BLaER1 treated with 17β-estradiol and CSF1 and Interleukin-3, amounts not matched to agents 10 nM and 100 nM (cell line): ENCODE measurements around the gene PLK2.

ENCODE experiments used
- H3K27ac ChIP-seq, 11 experiments: shearing (Covaris generic); formaldehyde crosslinking; 2 replicates each; pipeline ENCODE4 v1.8.1; 2022
- H3K27me3 ChIP-seq, 11 experiments: shearing (Covaris generic); formaldehyde crosslinking; 2 replicates each; pipeline ENCODE4 v1.8.1; 2022
- H3K36me3 ChIP-seq, 11 experiments: shearing (Covaris generic); formaldehyde crosslinking; 2 replicates each; pipeline ENCODE4 v1.8.1; 2022
- H3K4me1 ChIP-seq, 10 experiments: shearing (Covaris generic); formaldehyde crosslinking; 2 replicates each; pipeline ENCODE4 v1.8.1; 2022
- H3K4me2 ChIP-seq, 11 experiments: shearing (Covaris generic); formaldehyde crosslinking; 2 replicates each; pipeline ENCODE4 v1.8.1; 2022
- H3K4me3 ChIP-seq, 10 experiments: shearing (Covaris generic); formaldehyde crosslinking; 2 replicates each; pipeline ENCODE4 v1.8.1; 2022
- H3K9ac ChIP-seq, 11 experiments: shearing (Covaris generic); formaldehyde crosslinking; 2 replicates each; pipeline ENCODE4 v1.8.1; 2022
- H3K9me3 ChIP-seq, 11 experiments: shearing (Covaris generic); formaldehyde crosslinking; replicated peaks in 1 of 11; 2 replicates each; pipeline ENCODE4 v1.8.1; 2022
- H4K20me1 ChIP-seq, 11 experiments: shearing (Covaris generic); formaldehyde crosslinking; 2 replicates each; pipeline ENCODE4 v1.8.1; 2022
- Cebpa-rat ChIP-seq, 11 experiments: shearing (Covaris generic); IDR thresholded peaks; 2 replicates each; pipeline ENCODE4 v1.8.1; 2022

Gene PLK2

GRCh38 chr5:58460002-58460731 lies at the start of gene PLK2:
Gene PLK2 (minus strand): TSS chr5:58460086. CDS start chr5:58459959, 127 bp downstream.
- peak within 1 kb of the TSS; percentile 82 to 95 (median 87) for H3K27ac ChIP-seq
- no peaks in the 10 kb centered on the region for H3K9me3 ChIP-seq
- H3K36me3 ChIP-seq = peaks cover 27 to 31% (median 29%) of the 10 kb centered on the region in 11 experiments
- H4K20me1 ChIP-seq = peaks cover 0 to 44% (median 17%) of the 10 kb centered on the region in 11 experiments; a peak in 13 of 22 replicates
- H3K4me3 ChIP-seq = peak within 1 kb of the TSS; percentile 71 to 94 (median 80)
- peaks cover 4 to 23% (median 21%) of the 10 kb centered on the region in 11 experiments; a peak in 20 of 22 replicates for H3K27me3 ChIP-seq
- TF ChIP-seq Cebpa-rat (IDR thresholded peaks at IDR 0.05) = no peak
- peaks cover 20 to 53% (median 29%) of the 10 kb centered on the region in 10 experiments for H3K4me1 ChIP-seq
- H3K9ac ChIP-seq = peak within 1 kb of the TSS; percentile 83 to 95 (median 87)
- H3K4me2 ChIP-seq = peak within 1 kb of the TSS; percentile 77 to 98 (median 93)

- no peaks in the 10 kb centered on the region for H4K20me1 ChIP-seq
- H3K27ac ChIP-seq = no peak overlapping the region
Observed at GRCh38 chr5:58507715-58508114, 47.8 kb upstream of the PLK2 start.

GRCh38 chr5:58505971-58506640 lies 46.2 kb upstream of the PLK2 start:
- peak overlapping the region in 3 of 11 experiments; percentile 13 to 25 (median 20); a peak in 3 of 22 replicates for H3K9ac ChIP-seq
- no peak overlapping the region for H3K4me3 ChIP-seq
- no peaks in the 10 kb centered on the region for H4K20me1 ChIP-seq
- peaks cover 16 to 29% (median 20%) of the 10 kb centered on the region in 10 experiments for H3K4me1 ChIP-seq
- H3K36me3 ChIP-seq = no peaks in the 10 kb centered on the region
- H3K4me2 ChIP-seq = peak overlapping the region; percentile 53 to 73 (median 70)
- peak in 2 of 11 experiments; percentile 36 to 52; a peak in 3 of 22 replicates for TF ChIP-seq Cebpa-rat (IDR thresholded peaks at IDR 0.05)
- H3K9me3 ChIP-seq = no peaks in the 10 kb centered on the region
- H3K27me3 ChIP-seq = no peaks in the 10 kb centered on the region
- H3K27ac ChIP-seq = peak overlapping the region in 9 of 11 experiments; percentile 36 to 75 (median 52); a peak in 17 of 22 replicates

More at GRCh38 chr5:58507715-58508114, 47.8 kb upstream of the PLK2 start:
- H3K4me1 ChIP-seq = peaks cover 16 to 29% (median 20%) of the 10 kb centered on the region in 10 experiments
- no peak overlapping the region for H3K4me2 ChIP-seq
- no peak overlapping the region for H3K4me3 ChIP-seq
- no peak overlapping the region for H3K9ac ChIP-seq
- TF ChIP-seq Cebpa-rat (IDR thresholded peaks at IDR 0.05) = no peak
- H3K27me3 ChIP-seq = no peaks in the 10 kb centered on the region
- H3K9me3 ChIP-seq = peaks cover 0 to 4% (median under 1%) of the 10 kb centered on the region in 11 experiments; a peak in 5 of 22 replicates
- H3K36me3 ChIP-seq = no peaks in the 10 kb centered on the region

GRCh38 chr5:58505502-58505901 lies 45.6 kb upstream of the PLK2 start:
- no peaks in the 10 kb centered on the region for H3K27me3 ChIP-seq
- no peaks in the 10 kb centered on the region for H3K9me3 ChIP-seq
- peak overlapping the region; percentile 53 to 73 (median 70) for H3K4me2 ChIP-seq
- peak overlapping the region in 9 of 11 experiments; percentile 36 to 75 (median 52); a peak in 16 of 22 replicates for H3K27ac ChIP-seq
- H3K4me3 ChIP-seq = no peak overlapping the region
- H3K9ac ChIP-seq = peak overlapping the region in 2 of 11 experiments; percentile 20 to 25; a peak in 2 of 22 replicates
- no peaks in the 10 kb centered on the region for H4K20me1 ChIP-seq
- TF ChIP-seq Cebpa-rat (IDR thresholded peaks at IDR 0.05) = no peak
- H3K36me3 ChIP-seq = no peaks in the 10 kb centered on the region
- H3K4me1 ChIP-seq = peaks cover 16 to 35% (median 24%) of the 10 kb centered on the region in 10 experiments

- peaks cover 23 to 43% (median 32%) of the 10 kb centered on the region in 10 experiments for H3K4me1 ChIP-seq
- no peak overlapping the region for H3K4me3 ChIP-seq
- no peak overlapping the region for H3K9ac ChIP-seq
- no peaks in the 10 kb centered on the region for H3K27me3 ChIP-seq
- H3K27ac ChIP-seq = no peak overlapping the region
- H4K20me1 ChIP-seq = no peaks in the 10 kb centered on the region
- TF ChIP-seq Cebpa-rat (IDR thresholded peaks at IDR 0.05) = no peak
- no peaks in the 10 kb centered on the region for H3K9me3 ChIP-seq
- H3K36me3 ChIP-seq = no peaks in the 10 kb centered on the region
- peak overlapping the region in 4 of 11 experiments; percentile 68 to 73 (median 71); a peak in 6 of 22 replicates for H3K4me2 ChIP-seq
Observed at GRCh38 chr5:58504766-58505165, 44.9 kb upstream of the PLK2 start.

GRCh38 chr5:58503390-58504046 lies 43.6 kb upstream of the PLK2 start:
- no peaks in the 10 kb centered on the region for H4K20me1 ChIP-seq
- no peaks in the 10 kb centered on the region for H3K27me3 ChIP-seq
- H3K4me3 ChIP-seq = no peak overlapping the region
- H3K9ac ChIP-seq = no peak overlapping the region
- no peak overlapping the region for H3K4me2 ChIP-seq
- H3K4me1 ChIP-seq = peaks cover 30 to 55% (median 41%) of the 10 kb centered on the region in 10 experiments
- H3K27ac ChIP-seq = no peak overlapping the region
- no peak for TF ChIP-seq Cebpa-rat (IDR thresholded peaks at IDR 0.05)
- no peaks in the 10 kb centered on the region for H3K9me3 ChIP-seq
- H3K36me3 ChIP-seq = no peaks in the 10 kb centered on the region

GRCh38 chr5:58501778-58502417 lies 42.0 kb upstream of the PLK2 start:
- TF ChIP-seq Cebpa-rat (IDR thresholded peaks at IDR 0.05) = no peak
- Histone ChIP-seq H3K27me3 (no peaks in the 10 kb centered on the region), H3K27ac (no peak overlapping the region), H3K4me2 (no peak overlapping the region), H3K36me3 (no peaks in the 10 kb centered on the region), H3K4me3 (no peak overlapping the region), H4K20me1 (no peaks in the 10 kb centered on the region), H3K9ac (no peak overlapping the region), H3K9me3 (no peaks in the 10 kb centered on the region), H3K4me1 (peaks cover 30 to 64% (median 38%) of the 10 kb centered on the region in 10 experiments)

GRCh38 chr5:58499941-58500340 lies 40.1 kb upstream of the PLK2 start:
- Histone ChIP-seq H3K36me3 (no peaks in the 10 kb centered on the region), H3K4me2 (peak overlapping the region; percentile 67 to 86 (median 76)), H3K4me1 (peaks cover 14 to 45% (median 20%) of the 10 kb centered on the region in 10 experiments), H3K9me3 (no peaks in the 10 kb centered on the region), H3K27me3 (no peaks in the 10 kb centered on the region), H3K27ac (peak overlapping the region in 10 of 11 experiments; percentile 34 to 80 (median 66); a peak in 16 of 22 replicates), H3K4me3 (no peak overlapping the region; a peak in 2 of 20 replicates), H3K9ac (peak overlapping the region in 7 of 11 experiments; percentile 5 to 57 (median 32); a peak in 9 of 22 replicates), H4K20me1 (no peaks in the 10 kb centered on the region)
- TF ChIP-seq Cebpa-rat (IDR thresholded peaks at IDR 0.05) = no peak
